Gastrocnemius medialis (tissue), 4 donors: ENCODE data around the gene SS18L1. TPM values are rescaled to one million over a fixed set of nuclear protein-coding genes. Genes with fewer than 3 reads are reported as not detected.

Experiments used
- ATAC-seq, 2 donors: fragments of 150-250 bp; one replicate each; pipeline ENCODE4 v1.9.1; 2016
- DNase-seq, 2 donors: peaks; one replicate each; pipeline ENCODE4 v3.0.0-alpha.2; 2019
- H3K27ac ChIP-seq, 4 donors: fragments of 200-600 bp; sonication (generic); 1 replicate in 1 of 4; 2 replicates in 3 of 4; pipeline ENCODE4 v1.5.1; 2016 to 2018; ENCODE audit warnings: mild to moderate bottlenecking in 2 of 4, moderate library complexity in 1 of 4
- H3K27me3 ChIP-seq, 3 donors: fragments of 200-600 bp; sonication (generic) in 2 of 3; 1 replicate in 1 of 3; 2 replicates in 2 of 3; pipeline versions ENCODE4 v1.5.1 to v1.6.0; 2016 to 2019; ENCODE audit warnings: mild to moderate bottlenecking in 1 of 3, moderate library complexity in 1 of 3
- H3K36me3 ChIP-seq, 2 donors: fragments of 200-600 bp; sonication (generic) in 1 of 2; one replicate each; pipeline ENCODE4 v1.5.1; 2017 to 2018
- H3K4me1 ChIP-seq, 2 donors: fragments of 200-600 bp; sonication (generic) in 1 of 2; one replicate each; pipeline ENCODE4 v1.5.1; 2016 to 2017; ENCODE audit warnings: mild to moderate bottlenecking in 2 of 2
- H3K4me3 ChIP-seq, 4 donors: fragments of 200-600 bp; sonication (generic) in 3 of 4; 1 replicate in 1 of 4; 2 replicates in 3 of 4; pipeline ENCODE4 v1.5.1; 2016 to 2019; ENCODE audit warnings: mild to moderate bottlenecking in 2 of 4
- H3K9me3 ChIP-seq, 3 donors: fragments of 200-600 bp; sonication (generic) in 2 of 3; 1 replicate in 1 of 3; 2 replicates in 2 of 3; pipeline ENCODE4 v1.5.1; 2016 to 2019
- POLR2A ChIP-seq, 2 donors: fragments of 450-650 bp; IDR thresholded peaks; one replicate each; pipeline ENCODE4 v1.6.1; 2017; ENCODE audit warnings: antibody characterized with exemption in 2 of 2, mild to moderate bottlenecking in 2 of 2, moderate library complexity in 2 of 2
- in situ Hi-C, 4 donors: fragments of 200-750 bp; cut with MboI; loops; one replicate each; pipeline versions ENCODE4 v1.15.0 to v1.8.0; 2017; ENCODE audit warnings: low sequenced_read_pairs in 4 of 4
- intact Hi-C: fragments of 100-400 bp; cut with DNase I; formaldehyde crosslinking; loops from one replicate; pipeline ENCODE4 v1.15.1; 2023; ENCODE audit warnings: low total_unique reads
- total RNA-seq, 4 donors: library from RNA; depleted of rRNA; stranded (reverse); fragments of >200 nt; gene quantifications; one replicate each; pipeline versions ENCODE4 v1.1.0 to v1.2.3, GENCODE V29; 2016
- TF ChIP-seq, protein P1 (sequence below), 5 experiments: fragments of 450-650 bp in 3 of 5; fragments of 200-600 bp in 2 of 5; sonication (generic) in 2 of 5; IDR thresholded peaks in 4 of 5; conservative IDR thresholded peaks in 1 of 5; 1 replicate in 4 of 5; 2 replicates in 1 of 5; pipeline ENCODE4 v1.5.1; 2016 to 2019; ENCODE audit warnings: antibody characterized with exemption in 5 of 5, mild to moderate bottlenecking in 3 of 5, moderate library complexity in 3 of 5

Gene SS18L1
- total RNA-seq, 4 donors from 2014 or later: 11.5 to 31.8 (median 16.9) TPM

DNA sequence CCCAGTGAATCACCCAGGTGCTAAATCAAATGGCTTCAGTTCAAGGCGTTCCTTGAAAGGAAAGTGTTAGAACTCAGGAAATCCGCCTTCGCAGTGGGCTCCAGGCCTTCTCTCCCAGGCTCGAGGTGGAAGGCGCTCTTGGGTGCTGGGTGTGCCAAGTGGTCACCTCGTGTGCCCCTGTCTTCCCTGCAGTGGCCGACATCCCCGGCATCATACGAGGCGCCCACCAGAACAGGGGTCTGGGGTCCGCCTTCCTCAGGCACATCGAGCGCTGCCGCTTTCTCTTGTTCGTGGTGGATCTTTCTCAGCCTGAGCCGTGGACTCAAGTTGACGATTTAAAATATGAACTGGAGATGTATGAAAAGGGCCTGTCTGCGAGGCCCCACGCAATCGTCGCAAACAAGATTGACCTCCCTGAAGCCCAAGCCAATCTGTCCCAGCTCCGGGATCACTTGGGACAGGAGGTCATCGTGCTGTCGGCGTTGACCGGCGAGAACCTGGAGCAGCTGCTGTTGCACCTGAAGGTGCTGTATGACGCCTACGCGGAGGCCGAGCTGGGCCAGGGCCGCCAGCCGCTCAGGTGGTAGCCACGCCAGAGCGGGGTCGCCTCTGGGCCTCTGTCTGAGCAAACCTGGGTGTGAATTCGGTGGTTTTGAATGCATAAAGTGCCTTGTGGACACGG lies 57.1 kb downstream of the SS18L1 start:
- ATAC-seq (no peak), DNase-seq (no peak)
- H3K4me1 ChIP-seq: no peaks in the 10 kb centered on the region
- in situ Hi-C loops: no loop called here
- H3K27me3 ChIP-seq: no peaks in the 10 kb centered on the region
- no peak overlapping the region for H3K27ac ChIP-seq
- no peak for TF ChIP-seq POLR2A (IDR thresholded peaks at IDR 0.05)
- TF ChIP-seq, protein P1, sequence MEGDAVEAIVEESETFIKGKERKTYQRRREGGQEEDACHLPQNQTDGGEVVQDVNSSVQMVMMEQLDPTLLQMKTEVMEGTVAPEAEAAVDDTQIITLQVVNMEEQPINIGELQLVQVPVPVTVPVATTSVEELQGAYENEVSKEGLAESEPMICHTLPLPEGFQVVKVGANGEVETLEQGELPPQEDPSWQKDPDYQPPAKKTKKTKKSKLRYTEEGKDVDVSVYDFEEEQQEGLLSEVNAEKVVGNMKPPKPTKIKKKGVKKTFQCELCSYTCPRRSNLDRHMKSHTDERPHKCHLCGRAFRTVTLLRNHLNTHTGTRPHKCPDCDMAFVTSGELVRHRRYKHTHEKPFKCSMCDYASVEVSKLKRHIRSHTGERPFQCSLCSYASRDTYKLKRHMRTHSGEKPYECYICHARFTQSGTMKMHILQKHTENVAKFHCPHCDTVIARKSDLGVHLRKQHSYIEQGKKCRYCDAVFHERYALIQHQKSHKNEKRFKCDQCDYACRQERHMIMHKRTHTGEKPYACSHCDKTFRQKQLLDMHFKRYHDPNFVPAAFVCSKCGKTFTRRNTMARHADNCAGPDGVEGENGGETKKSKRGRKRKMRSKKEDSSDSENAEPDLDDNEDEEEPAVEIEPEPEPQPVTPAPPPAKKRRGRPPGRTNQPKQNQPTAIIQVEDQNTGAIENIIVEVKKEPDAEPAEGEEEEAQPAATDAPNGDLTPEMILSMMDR (IDR thresholded peaks at IDR 0.05 in 4 of 5, conservative IDR thresholded peaks at IDR 0.05 in 1 of 5): no peak
- no peak overlapping the region for H3K4me3 ChIP-seq
- H3K36me3 ChIP-seq: peaks cover 0 to 68% of the 10 kb centered on the region in 2 donors
- no peaks in the 10 kb centered on the region for H3K9me3 ChIP-seq
- intact Hi-C loops: no loop called here

DNA sequence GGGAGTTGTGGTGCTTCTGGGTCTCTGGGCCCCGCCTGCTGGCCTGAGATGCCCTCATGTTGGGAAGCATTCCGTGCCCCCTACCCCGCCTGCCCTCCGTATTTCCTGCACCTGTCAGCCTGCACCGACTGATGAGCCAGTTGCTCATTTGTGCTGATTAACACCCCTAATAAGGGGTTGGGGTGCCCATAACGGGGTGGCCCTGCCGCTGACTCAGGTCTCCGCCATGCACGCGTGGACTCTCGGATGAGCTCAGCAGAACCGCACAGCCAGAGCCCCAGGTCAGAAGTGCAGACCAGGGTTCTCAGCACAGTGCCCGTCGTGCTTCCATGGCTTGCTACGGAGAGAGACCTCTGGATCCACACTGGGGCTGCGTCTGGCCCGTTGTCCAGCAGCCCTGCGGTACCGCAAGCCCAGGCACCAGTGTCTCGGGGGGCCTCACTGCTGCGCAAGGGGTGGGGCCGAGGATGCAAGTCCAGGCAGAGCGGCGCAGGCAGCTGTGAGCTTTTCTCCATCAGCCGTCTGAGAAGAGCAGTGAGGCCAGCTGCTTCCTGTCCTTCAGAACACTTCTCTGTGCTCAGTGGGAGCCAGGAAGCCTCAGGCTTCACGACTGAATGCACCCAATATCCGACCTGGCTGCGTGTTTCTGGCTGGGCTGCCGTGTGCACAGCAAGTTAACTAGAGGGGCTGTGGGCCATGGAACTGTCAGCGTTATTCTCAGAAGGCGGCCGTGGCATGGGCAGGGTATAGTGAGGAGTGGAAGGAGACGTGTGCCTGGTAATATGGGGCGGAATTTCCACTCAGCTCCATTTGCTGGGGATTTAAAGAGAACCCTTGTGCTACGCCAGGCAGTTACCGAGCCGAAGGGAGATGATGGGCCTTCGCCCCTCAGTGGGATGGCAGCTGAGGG lies 57.9 kb downstream of the SS18L1 start:
- Histone ChIP-seq H3K27me3 (no peaks in the 10 kb centered on the region), H3K36me3 (peaks cover 0 to 60% of the 10 kb centered on the region in 2 donors), H3K4me3 (no peak overlapping the region), H3K27ac (no peak overlapping the region), H3K4me1 (no peaks in the 10 kb centered on the region), H3K9me3 (no peaks in the 10 kb centered on the region)
- TF ChIP-seq, protein P1 (IDR thresholded peaks at IDR 0.05 in 4 of 5, conservative IDR thresholded peaks at IDR 0.05 in 1 of 5): no peak
- TF ChIP-seq POLR2A (IDR thresholded peaks at IDR 0.05): no peak
- DNase-seq: no peak
- in situ Hi-C loops: no loop called here
- ATAC-seq: no peak
- intact Hi-C loops: no loop called here

DNA sequence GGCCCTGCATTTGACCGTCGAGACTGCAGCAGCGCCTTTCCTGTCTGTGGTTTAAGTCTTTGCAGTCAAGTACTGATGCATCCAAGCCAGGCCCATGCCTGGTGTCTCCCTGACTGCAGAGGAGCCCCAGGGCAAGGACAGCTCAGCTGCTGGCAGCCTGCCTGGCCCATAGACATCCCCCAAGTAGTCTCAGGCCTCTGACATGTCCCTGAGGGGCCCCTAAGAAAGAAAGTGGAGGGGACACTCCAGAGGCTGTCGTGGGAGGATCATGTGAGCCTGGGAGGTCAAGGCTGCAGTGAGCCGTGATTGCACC lies 58.5 kb downstream of the SS18L1 start:
- intact Hi-C loops: no loop called here

DNA sequence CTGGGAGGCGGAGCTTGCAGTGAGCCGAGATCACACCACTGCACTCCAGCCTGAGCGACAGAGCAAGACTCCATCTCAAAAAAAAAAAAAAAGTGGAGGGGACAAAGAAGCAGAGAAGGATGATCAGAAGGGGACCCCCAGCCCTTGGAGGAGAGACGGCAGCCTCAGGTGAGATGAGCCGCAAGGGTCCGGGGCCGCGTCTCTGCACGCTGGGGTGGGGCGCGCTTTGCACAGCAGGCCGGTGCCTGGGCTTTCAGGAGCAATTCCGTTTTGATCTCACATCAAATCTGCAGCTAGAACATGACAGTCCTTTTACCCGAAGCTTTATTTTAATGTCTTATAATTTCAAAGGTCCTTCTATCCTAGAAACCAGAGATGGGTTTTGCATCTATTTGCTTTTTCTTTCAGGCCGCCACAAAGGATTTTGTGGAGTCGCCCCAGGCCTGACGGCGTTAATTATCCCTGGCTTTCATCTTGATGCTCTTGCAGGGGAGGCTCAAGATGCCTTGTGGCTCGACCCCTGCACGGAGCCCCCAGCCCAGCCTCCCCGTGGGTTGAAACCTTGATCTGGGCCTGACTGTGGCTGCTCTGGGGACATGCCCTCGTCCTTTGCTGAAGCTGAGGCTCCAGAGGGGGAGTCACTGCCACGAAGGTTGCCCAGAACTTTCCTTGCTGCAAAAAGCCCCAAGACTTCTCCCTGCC lies 59.3 kb downstream of the SS18L1 start:
- Histone ChIP-seq H3K4me1 (no peaks in the 10 kb centered on the region), H3K4me3 (no peak overlapping the region), H3K27ac (no peak overlapping the region), H3K36me3 (peaks cover 0 to 52% of the 10 kb centered on the region in 2 donors), H3K27me3 (no peaks in the 10 kb centered on the region), H3K9me3 (no peaks in the 10 kb centered on the region)
- intact Hi-C loops: no loop called here
- no peak for TF ChIP-seq POLR2A (IDR thresholded peaks at IDR 0.05)
- TF ChIP-seq, protein P1 (IDR thresholded peaks at IDR 0.05 in 4 of 5, conservative IDR thresholded peaks at IDR 0.05 in 1 of 5): no peak
- DNase-seq: peak in 1 of 2 donors; percentile 4
- in situ Hi-C loops: no loop called here
- no peak for ATAC-seq

More for the DNA sequence above, 58.5 kb downstream of the SS18L1 start:
- in situ Hi-C loops: no loop called here
- H3K27ac ChIP-seq: no peak overlapping the region
- no peaks in the 10 kb centered on the region for H3K4me1 ChIP-seq
- H3K27me3 ChIP-seq: no peaks in the 10 kb centered on the region
- H3K36me3 ChIP-seq: peaks cover 0 to 59% of the 10 kb centered on the region in 2 donors
- H3K9me3 ChIP-seq: no peaks in the 10 kb centered on the region
- DNase-seq (no peak), ATAC-seq (no peak)
- H3K4me3 ChIP-seq: no peak overlapping the region
- TF ChIP-seq, protein P1 (IDR thresholded peaks at IDR 0.05 in 4 of 5, conservative IDR thresholded peaks at IDR 0.05 in 1 of 5): no peak
- TF ChIP-seq POLR2A (IDR thresholded peaks at IDR 0.05): no peak
